A549 (cell line): ENCODE results near the gene AGBL4.

ENCODE experiments used
- MAFK ChIP-seq: fragments of 450-650 bp; IDR thresholded peaks from 2 replicates; pipeline ENCODE4 v1.6.1; 2014; ENCODE audit not compliant: partially characterized antibody
- MAZ ChIP-seq: fragments of 150-350 bp; IDR thresholded peaks from 2 replicates; pipeline ENCODE4 v1.6.1; 2014; ENCODE audit warnings: antibody characterized with exemption, low read depth, low read length, borderline replicate concordance
- POLR2AphosphoS2 ChIP-seq: conservative IDR thresholded peaks from 2 replicates; pipeline ENCODE4 v1.6.1; 2012; ENCODE audit warnings: low read length, improper control_type of control experiment, inconsistent platforms
- SMC3 ChIP-seq: fragments of >200 bp; sonication (Bioruptor Twin); formaldehyde crosslinking; IDR thresholded peaks from 3 replicates; pipeline ENCODE4 v1.6.1; 2018; ENCODE audit warnings: inconsistent platforms
- SREBF2 ChIP-seq: fragments of 450-650 bp; IDR thresholded peaks from 2 replicates; pipeline ENCODE4 v1.6.1; 2014; ENCODE audit warnings: mild to moderate bottlenecking, moderate library complexity
- TF ChIP-seq, protein P1 (sequence below): fragments of >200 bp; sonication (Bioruptor Twin); formaldehyde crosslinking; IDR thresholded peaks from 2 replicates; pipeline ENCODE4 v1.6.1; 2016
- TF ChIP-seq, protein P2 (sequence below): IDR thresholded peaks from 2 replicates; pipeline ENCODE4 v1.6.1; 2012
- TF ChIP-seq, protein P3 (sequence below): fragments of 450-650 bp; IDR thresholded peaks from 2 replicates; pipeline ENCODE4 v1.6.1; 2014; ENCODE audit warnings: antibody characterized with exemption
- TF ChIP-seq, protein P4 (sequence below): IDR thresholded peaks from 2 replicates; pipeline ENCODE4 v1.6.1; 2012
- TF ChIP-seq, protein P5 (sequence below): fragments of >200 bp; sonication (Bioruptor Twin); formaldehyde crosslinking; IDR thresholded peaks from 3 replicates; pipeline ENCODE4 v1.5.1; 2016

DNA sequence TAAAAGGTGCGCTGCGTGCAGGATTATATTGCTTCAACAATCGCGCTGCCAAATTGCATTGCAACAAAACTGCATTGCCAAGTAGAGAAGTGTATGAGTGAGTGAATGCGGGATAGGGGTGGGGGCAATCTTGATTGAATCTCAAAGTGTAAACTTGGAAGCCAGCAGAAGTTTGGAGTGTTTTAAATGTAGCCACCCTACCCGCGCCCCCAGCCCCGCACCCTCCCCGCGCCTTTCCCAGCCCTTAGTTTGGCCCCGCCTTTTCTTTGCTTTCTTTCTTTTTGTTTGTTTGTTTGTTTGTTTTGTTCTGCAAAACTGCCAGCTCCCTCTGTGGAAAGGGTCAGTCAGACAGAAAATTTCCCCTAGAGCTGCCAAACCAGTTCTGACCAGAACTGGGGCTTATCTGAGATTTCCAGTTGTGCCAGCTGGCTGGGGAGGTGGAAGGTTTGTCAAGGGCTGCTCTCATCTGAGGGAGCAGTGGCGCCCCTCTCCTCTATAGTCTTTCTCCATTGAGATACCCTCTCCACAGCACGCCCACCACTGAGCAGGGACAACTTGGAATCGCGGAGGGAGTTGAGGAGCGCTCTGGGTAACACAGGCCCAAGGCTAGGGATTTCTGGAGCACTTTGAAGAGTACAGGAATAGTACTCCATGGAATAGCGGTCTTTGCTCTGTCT lies 1246.4 kb downstream of the AGBL4 start:
- TF ChIP-seq, protein P1, sequence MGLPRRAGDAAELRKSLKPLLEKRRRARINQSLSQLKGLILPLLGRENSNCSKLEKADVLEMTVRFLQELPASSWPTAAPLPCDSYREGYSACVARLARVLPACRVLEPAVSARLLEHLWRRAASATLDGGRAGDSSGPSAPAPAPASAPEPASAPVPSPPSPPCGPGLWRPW, result no peak
- no peak for TF ChIP-seq MAFK
- TF ChIP-seq, protein P2, sequence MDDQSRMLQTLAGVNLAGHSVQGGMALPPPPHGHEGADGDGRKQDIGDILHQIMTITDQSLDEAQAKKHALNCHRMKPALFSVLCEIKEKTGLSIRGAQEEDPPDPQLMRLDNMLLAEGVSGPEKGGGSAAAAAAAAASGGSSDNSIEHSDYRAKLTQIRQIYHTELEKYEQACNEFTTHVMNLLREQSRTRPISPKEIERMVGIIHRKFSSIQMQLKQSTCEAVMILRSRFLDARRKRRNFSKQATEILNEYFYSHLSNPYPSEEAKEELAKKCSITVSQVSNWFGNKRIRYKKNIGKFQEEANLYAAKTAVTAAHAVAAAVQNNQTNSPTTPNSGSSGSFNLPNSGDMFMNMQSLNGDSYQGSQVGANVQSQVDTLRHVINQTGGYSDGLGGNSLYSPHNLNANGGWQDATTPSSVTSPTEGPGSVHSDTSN, result no peak
- TF ChIP-seq MAZ, result no peak
- TF ChIP-seq SREBF2, result no peak
- TF ChIP-seq, protein P3, sequence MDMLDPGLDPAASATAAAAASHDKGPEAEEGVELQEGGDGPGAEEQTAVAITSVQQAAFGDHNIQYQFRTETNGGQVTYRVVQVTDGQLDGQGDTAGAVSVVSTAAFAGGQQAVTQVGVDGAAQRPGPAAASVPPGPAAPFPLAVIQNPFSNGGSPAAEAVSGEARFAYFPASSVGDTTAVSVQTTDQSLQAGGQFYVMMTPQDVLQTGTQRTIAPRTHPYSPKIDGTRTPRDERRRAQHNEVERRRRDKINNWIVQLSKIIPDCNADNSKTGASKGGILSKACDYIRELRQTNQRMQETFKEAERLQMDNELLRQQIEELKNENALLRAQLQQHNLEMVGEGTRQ, result no peak
- no peak for TF ChIP-seq POLR2AphosphoS2
- TF ChIP-seq SMC3, result no peak
- TF ChIP-seq, protein P4, sequence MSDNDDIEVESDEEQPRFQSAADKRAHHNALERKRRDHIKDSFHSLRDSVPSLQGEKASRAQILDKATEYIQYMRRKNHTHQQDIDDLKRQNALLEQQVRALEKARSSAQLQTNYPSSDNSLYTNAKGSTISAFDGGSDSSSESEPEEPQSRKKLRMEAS, result no peak
- TF ChIP-seq, protein P5, sequence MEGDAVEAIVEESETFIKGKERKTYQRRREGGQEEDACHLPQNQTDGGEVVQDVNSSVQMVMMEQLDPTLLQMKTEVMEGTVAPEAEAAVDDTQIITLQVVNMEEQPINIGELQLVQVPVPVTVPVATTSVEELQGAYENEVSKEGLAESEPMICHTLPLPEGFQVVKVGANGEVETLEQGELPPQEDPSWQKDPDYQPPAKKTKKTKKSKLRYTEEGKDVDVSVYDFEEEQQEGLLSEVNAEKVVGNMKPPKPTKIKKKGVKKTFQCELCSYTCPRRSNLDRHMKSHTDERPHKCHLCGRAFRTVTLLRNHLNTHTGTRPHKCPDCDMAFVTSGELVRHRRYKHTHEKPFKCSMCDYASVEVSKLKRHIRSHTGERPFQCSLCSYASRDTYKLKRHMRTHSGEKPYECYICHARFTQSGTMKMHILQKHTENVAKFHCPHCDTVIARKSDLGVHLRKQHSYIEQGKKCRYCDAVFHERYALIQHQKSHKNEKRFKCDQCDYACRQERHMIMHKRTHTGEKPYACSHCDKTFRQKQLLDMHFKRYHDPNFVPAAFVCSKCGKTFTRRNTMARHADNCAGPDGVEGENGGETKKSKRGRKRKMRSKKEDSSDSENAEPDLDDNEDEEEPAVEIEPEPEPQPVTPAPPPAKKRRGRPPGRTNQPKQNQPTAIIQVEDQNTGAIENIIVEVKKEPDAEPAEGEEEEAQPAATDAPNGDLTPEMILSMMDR, result no peak
